A673 (cell line): ENCODE measurements around the gene SSBP2. TPM values are rescaled to one million over a fixed set of nuclear protein-coding genes. Genes with fewer than 3 reads are reported as not detected.
"Not testable (repeated sequence)": the region's sequence is repeated elsewhere in the genome, so short reads cannot be mapped to it uniquely, and the experiment has no call there.

Source experiments
- BruUV-seq: library from RNA; stranded (reverse); fragments of 400-500 nt; replicated peaks from 2 replicates; lab custom pipeline; 2021; lab: Mats Ljungman, UMichigan
- CTCF ChIA-PET: fragments of 300-600 bp; sonication (Branson Sonifier 250); formaldehyde crosslinking; loops from one replicate; lab custom pipeline; 2022; ENCODE audit warnings: antibody characterized with exemption; lab: Charles Lee
- POLR2A ChIA-PET: fragments of 300-600 bp; sonication (Branson Sonifier 250); formaldehyde crosslinking; loops from one replicate; lab custom pipeline; 2022; ENCODE audit warnings: antibody characterized with exemption; ENCODE audit not compliant: low non-redundant PET; lab: Charles Lee
- DNase-seq: peaks from one replicate; pipeline ENCODE4 v3.0.0-alpha.2; 2015; ENCODE audit warnings: low spot score
- H3K27ac ChIP-seq: fragments of 200-600 bp; sonication (generic); 2 replicates; pipeline ENCODE4 v1.5.1; 2016; ENCODE audit warnings: mixed run types, low read depth, mild to moderate bottlenecking, mixed read lengths, antibody characterized with exemption, low read length; ENCODE audit not compliant: poor library complexity, severe bottlenecking
- H3K27me3 ChIP-seq: fragments of 200-600 bp; sonication (generic); replicated peaks from 2 replicates; pipeline ENCODE4 v1.6.1; 2017; ENCODE audit warnings: mixed run types, low read depth, mild to moderate bottlenecking, mixed read lengths, antibody characterized with exemption, low read length; ENCODE audit not compliant: insufficient read depth, poor library complexity
- H3K36me3 ChIP-seq: fragments of 200-600 bp; sonication (generic); 2 replicates; pipeline ENCODE4 v1.6.1; 2016; ENCODE audit warnings: mixed run types, mild to moderate bottlenecking, mixed read lengths, antibody characterized with exemption, low read length; ENCODE audit not compliant: insufficient read depth, poor library complexity, severe bottlenecking
- H3K4me1 ChIP-seq: fragments of 200-600 bp; sonication (generic); 2 replicates; pipeline ENCODE4 v1.6.1; 2017; ENCODE audit warnings: mixed run types, mild to moderate bottlenecking, mixed read lengths, antibody characterized with exemption, low read length; ENCODE audit not compliant: insufficient read depth, poor library complexity, severe bottlenecking
- H3K4me3 ChIP-seq: fragments of 200-600 bp; sonication (generic); 2 replicates; pipeline ENCODE4 v1.5.1; 2016; ENCODE audit warnings: low read depth, mixed run types, mild to moderate bottlenecking, mixed read lengths, low read length; ENCODE audit not compliant: poor library complexity, severe bottlenecking
- H3K9me3 ChIP-seq: fragments of 200-600 bp; sonication (generic); 2 replicates; pipeline ENCODE4 v1.6.1; 2016; ENCODE audit warnings: mixed run types, low read depth, mild to moderate bottlenecking, mixed read lengths, antibody characterized with exemption, low read length; ENCODE audit not compliant: poor library complexity, severe bottlenecking
- CTCF ChIP-seq: fragments of 300-800, 200-600 bp; sonication (generic); conservative IDR thresholded peaks from 2 replicates; pipeline ENCODE4 v1.5.1; 2017; ENCODE audit warnings: low read depth, mild to moderate bottlenecking, antibody characterized with exemption, low read length, moderate library complexity, mixed read lengths
- EZH2 ChIP-seq: fragments of 200-600 bp; sonication (generic); IDR thresholded peaks from 2 replicates; pipeline ENCODE4 v1.6.1; 2017; ENCODE audit warnings: borderline replicate concordance, low read depth, mild to moderate bottlenecking, mixed read lengths, antibody characterized with exemption, low read length; ENCODE audit not compliant: poor library complexity, severe bottlenecking
- intact Hi-C: fragments of 100-400 bp; cut with micrococcal nuclease; formaldehyde crosslinking; loops from one replicate; pipeline ENCODE4 v1.10.0; 2022; ENCODE audit not compliant: unreplicated experiment
- total RNA-seq: library from RNA; stranded (reverse); gene quantifications from 2 replicates; pipeline ENCODE4 v1.2.3, GENCODE V29; 2021

The SSBP2 gene
- total RNA-seq, 1 experiment from 2014 or later = 42.8 TPM

- H3K27me3 ChIP-seq = no peaks in the 10 kb centered on the region
- no peak overlapping the region for H3K4me3 ChIP-seq
- no peaks in the 10 kb centered on the region for H3K36me3 ChIP-seq
- CTCF ChIA-PET = no interaction called here
- POLR2A ChIA-PET = no interaction called here
- H3K27ac ChIP-seq = no peak overlapping the region
- H3K9me3 ChIP-seq = no peaks in the 10 kb centered on the region
- H3K4me1 ChIP-seq = no peaks in the 10 kb centered on the region
- TF ChIP-seq EZH2 (no peak), CTCF (no peak)
- no TSS peak for BruUV-seq
- intact Hi-C loops = no loop called here
- DNase-seq = no peak
These were observed 268.3 kb downstream of the SSBP2 start for GRCh38 chr5:81482595-81482994.

- H3K4me1 ChIP-seq, BruUV-seq, H3K4me3 ChIP-seq, H3K9me3 ChIP-seq, DNase-seq, H3K36me3 ChIP-seq, H3K27me3 ChIP-seq, H3K27ac ChIP-seq, intact Hi-C loops, CTCF ChIA-PET, POLR2A ChIA-PET: not testable (repeated sequence)
These were observed 277.5 kb downstream of the SSBP2 start for GRCh38 chr5:81473395-81473794.

- ChIA-PET POLR2A (no interaction called here), CTCF (no interaction called here)
- no peak for DNase-seq
- H3K9me3 ChIP-seq = no peaks in the 10 kb centered on the region
- H3K27ac ChIP-seq = no peak overlapping the region
- no peak overlapping the region for H3K4me3 ChIP-seq
- intact Hi-C loops = no loop called here
- TF ChIP-seq EZH2 = no peak
- TF ChIP-seq CTCF = no peak
- peaks cover 7% of the 10 kb centered on the region for H3K36me3 ChIP-seq
- no peaks in the 10 kb centered on the region for H3K4me1 ChIP-seq
- no peaks in the 10 kb centered on the region for H3K27me3 ChIP-seq
- no TSS peak for BruUV-seq
These were observed 281.2 kb downstream of the SSBP2 start for GRCh38 chr5:81469676-81470075.

GRCh38 chr5:81450940-81451339, 300.0 kb downstream of the SSBP2 start:
- intact Hi-C loops = no loop called here
- Histone ChIP-seq H3K4me1 (no peaks in the 10 kb centered on the region), H3K27me3 (no peaks in the 10 kb centered on the region), H3K9me3 (no peaks in the 10 kb centered on the region), H3K36me3 (no peaks in the 10 kb centered on the region), H3K4me3 (no peak overlapping the region), H3K27ac (no peak overlapping the region)
- POLR2A ChIA-PET = interaction anchor here (0.6 kb wide), 1 partner anchor 164 kb away, joined by 4 read pairs; no protein-coding TSS in a partner anchor
- CTCF ChIA-PET = no interaction called here
- DNase-seq = no peak
- no TSS peak for BruUV-seq
- TF ChIP-seq CTCF (no peak), EZH2 (no peak)
